Neural cell (in vitro differentiated cells): Measurements from ENCODE around the gene RPL29. TPM values are rescaled to one million over a fixed set of nuclear protein-coding genes. Genes with fewer than 3 reads are reported as not detected.

ENCODE experiments used
- H2AFZ ChIP-seq: fragments of 200-600, 300-800 bp; sonication (generic), shearing (Covaris generic); 2 replicates; pipeline ENCODE4 v1.6.0; 2014; ENCODE audit warnings: low read depth, mild to moderate bottlenecking, antibody characterized with exemption, low read length, moderate library complexity
- H3F3A ChIP-seq: fragments of 200-600 bp; shearing (Covaris generic); 2 replicates; pipeline ENCODE4 v1.6.1; 2016; ENCODE audit warnings: mild to moderate bottlenecking, moderate library complexity, mixed read lengths, antibody characterized with exemption, low read length; ENCODE audit not compliant: insufficient read depth, poor library complexity, severe bottlenecking
- H3K27ac ChIP-seq: fragments of 200-600, 300-800 bp; sonication (generic), shearing (Covaris generic); 2 replicates; pipeline ENCODE4 v1.5.1; 2014; ENCODE audit warnings: mild to moderate bottlenecking, low read length, moderate library complexity
- H3K27me3 ChIP-seq: fragments of 300-800, 200-600 bp; sonication (generic), shearing (Covaris generic); 2 replicates; pipeline ENCODE4 v1.6.0; 2014; ENCODE audit warnings: mild to moderate bottlenecking, low read depth, low read length, moderate library complexity; ENCODE audit not compliant: insufficient read depth
- H3K36me3 ChIP-seq: fragments of 300-800, 200-600 bp; sonication (generic), shearing (Covaris generic); 2 replicates; pipeline ENCODE4 v1.5.1; 2014; ENCODE audit warnings: mild to moderate bottlenecking, antibody characterized with exemption, low read length, moderate library complexity; ENCODE audit not compliant: insufficient read depth
- H3K4me2 ChIP-seq: fragments of 300-800, 200-600 bp; sonication (generic), shearing (Covaris generic); 2 replicates; pipeline ENCODE4 v1.6.0; 2014; ENCODE audit warnings: mild to moderate bottlenecking, low read length
- H3K4me3 ChIP-seq: fragments of 300-800, 200-600 bp; sonication (generic), shearing (Covaris generic); 2 replicates; pipeline ENCODE4 v1.5.1; 2014; ENCODE audit warnings: mild to moderate bottlenecking, low read length, moderate library complexity
- H3K79me2 ChIP-seq: fragments of 200-600 bp; shearing (Covaris generic); replicated peaks from 2 replicates; pipeline ENCODE4 v1.6.0; 2014; ENCODE audit warnings: mild to moderate bottlenecking, low read length, moderate library complexity; ENCODE audit not compliant: insufficient read depth
- H3K9ac ChIP-seq: fragments of 300-800, 200-600 bp; sonication (generic), shearing (Covaris generic); 2 replicates; pipeline ENCODE4 v1.6.1; 2016; ENCODE audit warnings: mild to moderate bottlenecking, low read length, mixed read lengths
- H3K9me2 ChIP-seq: fragments of 200-600 bp; shearing (Covaris generic); 2 replicates; pipeline ENCODE4 v1.6.1; 2016; ENCODE audit warnings: mild to moderate bottlenecking, low read length, mixed read lengths; ENCODE audit not compliant: insufficient read depth
- H3K9me3 ChIP-seq: fragments of 200-600, 300-800 bp; sonication (generic), shearing (Covaris generic); 2 replicates; pipeline ENCODE4 v1.6.1; 2016; ENCODE audit warnings: mild to moderate bottlenecking, mixed run types, low read length, moderate library complexity, mixed read lengths
- H4K20me1 ChIP-seq: fragments of 200-600 bp; shearing (Covaris generic); 2 replicates; pipeline ENCODE4 v1.6.1; 2016; ENCODE audit warnings: mild to moderate bottlenecking, mixed run types; ENCODE audit not compliant: insufficient read depth
- EP300 ChIP-seq: fragments of 450-650 bp; conservative IDR thresholded peaks from 2 replicates; pipeline ENCODE4 v1.6.1; 2014; ENCODE audit warnings: antibody characterized with exemption, mild to moderate bottlenecking, moderate library complexity; ENCODE audit not compliant: poor library complexity, severe bottlenecking
- EZH2 ChIP-seq: fragments of 200-600, 300-800 bp; shearing (Covaris generic), sonication (generic); IDR thresholded peaks from 2 replicates; pipeline ENCODE4 v1.6.1; 2014; ENCODE audit warnings: antibody characterized with exemption, low read length, borderline replicate concordance, mild to moderate bottlenecking; ENCODE audit not compliant: insufficient read depth, poor library complexity, severe bottlenecking
- MXI1 ChIP-seq: fragments of 450-650 bp; conservative IDR thresholded peaks from 2 replicates; pipeline ENCODE4 v1.6.1; 2014; ENCODE audit warnings: antibody characterized with exemption, mild to moderate bottlenecking; ENCODE audit not compliant: poor library complexity, severe bottlenecking
- POLR2AphosphoS5 ChIP-seq: IDR thresholded peaks from 2 replicates; pipeline ENCODE4 v1.6.1; 2012
- RAD21 ChIP-seq: fragments of 450-650 bp; conservative IDR thresholded peaks from 2 replicates; pipeline ENCODE4 v1.6.1; 2014; ENCODE audit warnings: antibody characterized with exemption, mild to moderate bottlenecking, moderate library complexity
- SMC3 ChIP-seq: fragments of 450-650 bp; conservative IDR thresholded peaks from 2 replicates; pipeline ENCODE4 v1.6.1; 2014; ENCODE audit warnings: antibody characterized with exemption, mild to moderate bottlenecking, moderate library complexity; ENCODE audit not compliant: poor library complexity
- TAF1 ChIP-seq: IDR thresholded peaks from 2 replicates; pipeline ENCODE4 v1.6.1; 2012; ENCODE audit warnings: low read depth
- polyA plus RNA-seq: library from polyadenylated mRNA; depleted of rRNA; stranded (reverse); fragments of >200 nt; gene quantifications from 2 replicates; pipeline ENCODE4 v1.2.3, GENCODE V29; 2014
- TF ChIP-seq, protein P1 (sequence below): IDR thresholded peaks from 2 replicates; pipeline ENCODE4 v1.6.1; 2012; ENCODE audit warnings: borderline replicate concordance

The RPL29 gene
- polyA plus RNA-seq, 1 donor from 2014 or later: 846 TPM

DNA sequence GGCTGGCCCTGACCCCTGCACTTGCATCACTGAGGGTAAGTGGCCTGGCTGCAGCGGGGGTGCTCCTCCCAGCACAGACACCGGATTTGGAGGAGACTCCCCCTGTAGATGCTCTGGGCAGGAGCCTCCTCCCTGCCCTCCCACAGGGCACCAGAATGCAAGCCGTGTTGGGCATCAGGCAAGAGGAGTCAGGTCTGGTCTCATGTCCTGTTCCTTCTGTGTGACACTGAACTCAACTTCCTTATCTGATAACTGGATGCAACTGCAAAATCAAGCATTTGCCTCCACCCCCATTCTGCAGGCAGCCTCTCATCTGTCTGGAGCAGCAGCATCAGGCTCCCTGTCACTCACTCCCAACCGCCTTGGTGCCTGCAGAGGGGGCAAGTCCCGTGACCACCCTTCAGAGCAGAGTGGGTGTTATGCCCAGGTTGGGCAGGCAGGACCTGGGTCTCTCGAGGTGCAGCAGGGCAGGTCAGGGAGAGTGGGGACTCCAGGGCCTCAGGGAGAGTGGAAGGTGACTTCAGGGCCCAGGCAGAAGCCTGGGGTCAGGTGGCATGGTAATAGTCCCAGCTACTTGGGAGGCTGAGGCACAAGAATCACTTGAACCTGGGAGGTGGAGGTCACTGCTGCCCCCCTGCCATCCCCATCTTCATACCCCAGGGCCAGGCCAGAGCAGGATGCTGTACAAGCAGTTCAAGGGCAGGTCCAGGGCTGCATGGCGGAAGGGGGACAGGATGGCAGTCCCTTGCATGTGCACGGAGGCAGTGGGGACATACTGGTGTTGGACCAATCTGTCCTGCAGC is 10.5 kb upstream of the RPL29 start (continued):
- no peak for TF ChIP-seq MXI1
- TF ChIP-seq EZH2: no peak
- no peak for TF ChIP-seq POLR2AphosphoS5
- TF ChIP-seq TAF1: no peak

DNA sequence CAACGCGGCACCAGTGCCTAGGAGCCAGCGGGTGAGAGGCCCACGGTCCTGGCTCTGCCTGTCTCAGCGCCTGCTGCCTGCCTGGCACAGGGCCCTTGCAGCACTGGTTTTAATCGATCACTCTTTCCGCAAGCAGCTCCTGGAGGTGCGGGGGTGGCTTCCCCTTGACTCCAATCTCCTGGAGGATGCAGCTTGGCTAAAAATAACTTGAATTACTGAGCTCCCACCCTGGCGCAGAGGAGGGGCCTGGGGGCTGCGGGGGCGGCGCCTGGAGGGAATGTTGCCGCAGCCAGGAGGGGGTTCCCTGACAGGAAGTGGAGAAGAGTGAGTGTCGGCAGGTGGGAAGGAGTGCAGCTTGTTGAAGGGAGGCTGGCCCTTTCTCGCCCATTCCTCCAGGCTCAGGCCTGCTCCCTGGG is 9.9 kb upstream of the RPL29 start:
- Histone ChIP-seq H3K9me3 (no peaks in the 10 kb centered on the region), H3F3A (no peaks in the 10 kb centered on the region), H2AFZ (peak overlapping the region; percentile 32), H3K27ac (peak overlapping the region; percentile 74), H3K27me3 (no peaks in the 10 kb centered on the region), H3K36me3 (no peaks in the 10 kb centered on the region), H4K20me1 (no peaks in the 10 kb centered on the region), H3K4me2 (peak overlapping the region; percentile 51), H3K9me2 (no peaks in the 10 kb centered on the region), H3K9ac (peak overlapping the region; percentile 61), H3K4me3 (peak overlapping the region; percentile 55), H3K79me2 (no peaks in the 10 kb centered on the region)
- TF ChIP-seq SMC3 (peak; percentile 20), EP300 (peak; percentile 22), POLR2AphosphoS5 (peak; percentile 36), RAD21 (no peak), MXI1 (no peak)

DNA sequence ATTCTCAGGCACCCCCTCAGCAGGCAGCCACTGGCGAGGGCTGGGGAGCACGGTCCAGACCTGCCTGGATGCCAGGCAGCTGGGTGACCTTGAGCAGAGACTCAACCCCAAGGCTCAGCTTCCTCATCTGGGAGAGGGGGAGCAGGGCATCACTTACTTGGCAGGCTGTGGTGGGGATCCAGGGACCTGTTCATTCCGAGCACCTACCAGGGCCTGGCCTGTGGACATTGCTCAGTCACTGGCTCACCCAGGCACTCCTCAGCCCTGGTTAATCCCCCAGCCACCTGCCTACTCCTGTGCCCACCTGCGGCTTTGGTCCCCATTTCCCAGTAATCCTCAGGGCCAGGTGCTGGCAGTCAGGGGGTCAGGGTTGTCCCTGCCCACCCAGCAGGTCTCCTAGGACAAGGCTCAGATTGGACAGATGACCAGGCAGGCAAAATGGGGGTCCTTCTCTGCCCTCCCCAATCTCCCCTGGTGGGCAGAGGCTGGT is 9.3 kb upstream of the RPL29 start:
- H4K20me1 ChIP-seq: no peaks in the 10 kb centered on the region

More for the DNA sequence above, 9.3 kb upstream of the RPL29 start:
- Histone ChIP-seq H3K27ac (peak overlapping the region; percentile 74), H3K9me3 (no peaks in the 10 kb centered on the region), H2AFZ (peak overlapping the region; percentile 32), H3K9me2 (no peaks in the 10 kb centered on the region), H3K4me2 (peak overlapping the region; percentile 51), H3K9ac (peak overlapping the region; percentile 61), H3K79me2 (no peaks in the 10 kb centered on the region), H3F3A (no peaks in the 10 kb centered on the region), H3K27me3 (no peaks in the 10 kb centered on the region), H3K36me3 (no peaks in the 10 kb centered on the region), H3K4me3 (peak overlapping the region; percentile 55)
- TF ChIP-seq POLR2AphosphoS5 (no peak), SMC3 (no peak), EZH2 (no peak), RAD21 (no peak), TAF1 (no peak)
- TF ChIP-seq, protein P1, sequence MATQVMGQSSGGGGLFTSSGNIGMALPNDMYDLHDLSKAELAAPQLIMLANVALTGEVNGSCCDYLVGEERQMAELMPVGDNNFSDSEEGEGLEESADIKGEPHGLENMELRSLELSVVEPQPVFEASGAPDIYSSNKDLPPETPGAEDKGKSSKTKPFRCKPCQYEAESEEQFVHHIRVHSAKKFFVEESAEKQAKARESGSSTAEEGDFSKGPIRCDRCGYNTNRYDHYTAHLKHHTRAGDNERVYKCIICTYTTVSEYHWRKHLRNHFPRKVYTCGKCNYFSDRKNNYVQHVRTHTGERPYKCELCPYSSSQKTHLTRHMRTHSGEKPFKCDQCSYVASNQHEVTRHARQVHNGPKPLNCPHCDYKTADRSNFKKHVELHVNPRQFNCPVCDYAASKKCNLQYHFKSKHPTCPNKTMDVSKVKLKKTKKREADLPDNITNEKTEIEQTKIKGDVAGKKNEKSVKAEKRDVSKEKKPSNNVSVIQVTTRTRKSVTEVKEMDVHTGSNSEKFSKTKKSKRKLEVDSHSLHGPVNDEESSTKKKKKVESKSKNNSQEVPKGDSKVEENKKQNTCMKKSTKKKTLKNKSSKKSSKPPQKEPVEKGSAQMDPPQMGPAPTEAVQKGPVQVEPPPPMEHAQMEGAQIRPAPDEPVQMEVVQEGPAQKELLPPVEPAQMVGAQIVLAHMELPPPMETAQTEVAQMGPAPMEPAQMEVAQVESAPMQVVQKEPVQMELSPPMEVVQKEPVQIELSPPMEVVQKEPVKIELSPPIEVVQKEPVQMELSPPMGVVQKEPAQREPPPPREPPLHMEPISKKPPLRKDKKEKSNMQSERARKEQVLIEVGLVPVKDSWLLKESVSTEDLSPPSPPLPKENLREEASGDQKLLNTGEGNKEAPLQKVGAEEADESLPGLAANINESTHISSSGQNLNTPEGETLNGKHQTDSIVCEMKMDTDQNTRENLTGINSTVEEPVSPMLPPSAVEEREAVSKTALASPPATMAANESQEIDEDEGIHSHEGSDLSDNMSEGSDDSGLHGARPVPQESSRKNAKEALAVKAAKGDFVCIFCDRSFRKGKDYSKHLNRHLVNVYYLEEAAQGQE: no peak
